Osteoblast (primary cell): ENCODE data around the gene MFSD6. TPM values are rescaled to one million over a fixed set of nuclear protein-coding genes. Genes with fewer than 3 reads are reported as not detected.
A peak's percentile ranks its signal among the peaks of the same experiment; 100 is the strongest.

Experiments
- DNase-seq: peaks from one replicate; pipeline ENCODE4 v3.0.0; 2011; ENCODE audit warnings: low spot score, mixed read lengths; ENCODE audit not compliant: insufficient read length; ENCODE audit errors: missing footprints
- H2AFZ ChIP-seq: 2 replicates; pipeline ENCODE4 v1.6.0; 2011; ENCODE audit warnings: mild to moderate bottlenecking, low read length
- H3K27ac ChIP-seq: 2 replicates; pipeline ENCODE4 v1.5.1; 2011; ENCODE audit warnings: mild to moderate bottlenecking, low read depth, low read length, moderate library complexity
- H3K27me3 ChIP-seq: 2 replicates; pipeline ENCODE4 v1.6.0; 2012; ENCODE audit warnings: mild to moderate bottlenecking, control low read depth, inconsistent platforms, low read length, moderate library complexity; ENCODE audit not compliant: insufficient read depth
- H3K36me3 ChIP-seq: 2 replicates; pipeline ENCODE4 v1.5.1; 2011; ENCODE audit warnings: mild to moderate bottlenecking, low read length, control low read depth, moderate library complexity; ENCODE audit not compliant: insufficient read depth
- H3K4me1 ChIP-seq: 2 replicates; pipeline ENCODE4 v1.5.1; 2011; ENCODE audit warnings: mild to moderate bottlenecking, low read length, control low read depth, moderate library complexity; ENCODE audit not compliant: insufficient read depth
- H3K4me2 ChIP-seq: 2 replicates; pipeline ENCODE4 v1.6.0; 2011; ENCODE audit warnings: mild to moderate bottlenecking, low read length; ENCODE audit not compliant: insufficient read depth
- H3K4me3 ChIP-seq: fragments of 200-600 bp; sonication (generic); 3 replicates; pipeline ENCODE4 v1.5.1; 2012; ENCODE audit warnings: mild to moderate bottlenecking, low read length, inconsistent platforms; ENCODE audit not compliant: insufficient read depth
- H3K79me2 ChIP-seq: 2 replicates; pipeline ENCODE4 v1.6.0; 2012; ENCODE audit warnings: mild to moderate bottlenecking, low read length, control low read depth, inconsistent platforms; ENCODE audit not compliant: insufficient read depth
- H3K9me3 ChIP-seq: 2 replicates; pipeline ENCODE4 v1.5.1; 2011; ENCODE audit warnings: low read depth, low read length, control low read depth
- H4K20me1 ChIP-seq: 2 replicates; pipeline ENCODE4 v1.6.0; 2012; ENCODE audit warnings: mild to moderate bottlenecking, low read length, control low read depth; ENCODE audit not compliant: insufficient read depth
- total RNA-seq: library from RNA; depleted of rRNA; stranded (reverse); fragments of >200 nt; gene quantifications from 2 replicates; pipeline ENCODE4 v1.2.3, GENCODE V29; 2012
- TF ChIP-seq, protein P1 (sequence below): IDR thresholded peaks from 2 replicates; pipeline ENCODE4 v1.5.1; 2011; ENCODE audit warnings: mild to moderate bottlenecking, low read depth, low read length, moderate library complexity; ENCODE audit errors: extremely low read depth

Gene MFSD6
- total RNA-seq, 1 donor = 11.2 TPM

DNA sequence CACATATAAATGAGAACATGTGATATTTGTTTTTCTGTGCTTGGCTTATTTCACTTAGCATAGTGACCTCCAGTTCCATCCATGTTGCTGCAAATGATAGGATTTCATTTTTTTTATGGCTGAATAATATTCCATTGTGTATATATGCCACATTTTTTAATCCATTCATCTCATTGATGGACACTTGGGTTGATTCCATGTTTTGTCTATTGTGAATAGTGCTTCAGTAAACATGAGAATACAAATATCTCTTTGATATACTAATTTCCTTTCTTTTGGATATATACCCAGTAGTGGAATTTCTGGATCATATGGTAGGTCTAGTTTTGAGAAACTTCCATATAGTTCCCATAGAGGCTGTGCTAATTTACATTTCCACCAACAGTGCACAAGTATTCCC is 130.0 kb downstream of the MFSD6 start:
- Histone ChIP-seq H3K4me2 (no peak overlapping the region), H3K36me3 (no peaks in the 10 kb centered on the region), H3K4me1 (peaks cover 10% of the 10 kb centered on the region), H3K79me2 (peaks cover 4% of the 10 kb centered on the region), H4K20me1 (no peaks in the 10 kb centered on the region), H3K27me3 (no peaks in the 10 kb centered on the region), H3K9me3 (peaks cover 5% of the 10 kb centered on the region), H3K27ac (no peak overlapping the region), H2AFZ (no peak overlapping the region), H3K4me3 (no peak overlapping the region)
- no peak for DNase-seq
- TF ChIP-seq, protein P1, sequence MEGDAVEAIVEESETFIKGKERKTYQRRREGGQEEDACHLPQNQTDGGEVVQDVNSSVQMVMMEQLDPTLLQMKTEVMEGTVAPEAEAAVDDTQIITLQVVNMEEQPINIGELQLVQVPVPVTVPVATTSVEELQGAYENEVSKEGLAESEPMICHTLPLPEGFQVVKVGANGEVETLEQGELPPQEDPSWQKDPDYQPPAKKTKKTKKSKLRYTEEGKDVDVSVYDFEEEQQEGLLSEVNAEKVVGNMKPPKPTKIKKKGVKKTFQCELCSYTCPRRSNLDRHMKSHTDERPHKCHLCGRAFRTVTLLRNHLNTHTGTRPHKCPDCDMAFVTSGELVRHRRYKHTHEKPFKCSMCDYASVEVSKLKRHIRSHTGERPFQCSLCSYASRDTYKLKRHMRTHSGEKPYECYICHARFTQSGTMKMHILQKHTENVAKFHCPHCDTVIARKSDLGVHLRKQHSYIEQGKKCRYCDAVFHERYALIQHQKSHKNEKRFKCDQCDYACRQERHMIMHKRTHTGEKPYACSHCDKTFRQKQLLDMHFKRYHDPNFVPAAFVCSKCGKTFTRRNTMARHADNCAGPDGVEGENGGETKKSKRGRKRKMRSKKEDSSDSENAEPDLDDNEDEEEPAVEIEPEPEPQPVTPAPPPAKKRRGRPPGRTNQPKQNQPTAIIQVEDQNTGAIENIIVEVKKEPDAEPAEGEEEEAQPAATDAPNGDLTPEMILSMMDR = no peak

DNA sequence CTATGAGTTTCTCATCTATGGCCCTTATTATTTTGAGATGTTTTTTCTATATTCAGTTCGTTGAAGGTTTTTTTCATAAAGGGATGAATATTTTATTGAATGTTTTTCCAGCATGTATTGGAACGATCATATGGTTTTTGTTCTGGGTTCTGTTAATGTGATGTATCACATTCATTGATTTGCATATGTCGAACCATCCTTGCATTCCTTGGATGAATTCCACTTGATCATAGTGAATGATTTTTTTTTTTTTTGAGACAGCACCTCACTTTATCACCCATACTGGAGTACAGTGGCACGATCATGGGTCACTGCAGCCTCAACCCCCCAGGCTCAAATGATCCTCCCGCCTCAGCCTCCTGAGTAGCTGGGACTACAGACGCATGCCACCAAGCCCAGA is 131.9 kb downstream of the MFSD6 start:
- DNase-seq = no peak
- Histone ChIP-seq H3K4me1 (peaks cover 12% of the 10 kb centered on the region), H3K4me2 (no peak overlapping the region), H3K27ac (no peak overlapping the region), H3K27me3 (no peaks in the 10 kb centered on the region), H2AFZ (no peak overlapping the region), H3K36me3 (no peaks in the 10 kb centered on the region), H4K20me1 (no peaks in the 10 kb centered on the region), H3K4me3 (no peak overlapping the region), H3K9me3 (peaks cover 5% of the 10 kb centered on the region), H3K79me2 (no peaks in the 10 kb centered on the region)
- TF ChIP-seq, protein P1 = no peak

DNA sequence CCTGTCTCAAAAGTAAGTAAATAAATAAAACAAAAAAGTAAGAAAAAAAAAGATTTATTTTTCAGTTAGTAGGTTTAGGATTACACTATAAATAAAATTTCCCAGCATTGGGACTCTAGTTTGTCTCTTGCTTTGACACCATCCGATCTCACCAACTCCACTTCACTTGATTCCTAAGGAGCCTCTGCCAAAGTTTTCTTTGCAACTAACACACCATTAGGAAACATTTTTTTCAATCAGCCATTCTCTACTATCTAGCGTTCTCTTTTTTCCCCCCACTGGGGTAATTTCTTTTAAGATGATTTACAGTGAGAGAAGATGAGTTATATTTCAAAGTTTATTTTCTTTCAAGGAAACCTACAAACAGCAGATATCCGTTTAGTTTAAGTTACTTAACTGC is 136.9 kb downstream of the MFSD6 start:
- H3K4me1 ChIP-seq = peaks cover 24% of the 10 kb centered on the region
- H3K4me3 ChIP-seq = peak overlapping the region; percentile 55
- DNase-seq = no peak
- H4K20me1 ChIP-seq = no peaks in the 10 kb centered on the region
- peak overlapping the region; percentile 72 for H2AFZ ChIP-seq
- no peaks in the 10 kb centered on the region for H3K36me3 ChIP-seq
- no peaks in the 10 kb centered on the region for H3K79me2 ChIP-seq
- peak overlapping the region; percentile 78 for H3K4me2 ChIP-seq
- TF ChIP-seq, protein P1 = no peak
- H3K27ac ChIP-seq = peak overlapping the region; percentile 87
- no peaks in the 10 kb centered on the region for H3K27me3 ChIP-seq
- peaks cover 5% of the 10 kb centered on the region for H3K9me3 ChIP-seq

DNA sequence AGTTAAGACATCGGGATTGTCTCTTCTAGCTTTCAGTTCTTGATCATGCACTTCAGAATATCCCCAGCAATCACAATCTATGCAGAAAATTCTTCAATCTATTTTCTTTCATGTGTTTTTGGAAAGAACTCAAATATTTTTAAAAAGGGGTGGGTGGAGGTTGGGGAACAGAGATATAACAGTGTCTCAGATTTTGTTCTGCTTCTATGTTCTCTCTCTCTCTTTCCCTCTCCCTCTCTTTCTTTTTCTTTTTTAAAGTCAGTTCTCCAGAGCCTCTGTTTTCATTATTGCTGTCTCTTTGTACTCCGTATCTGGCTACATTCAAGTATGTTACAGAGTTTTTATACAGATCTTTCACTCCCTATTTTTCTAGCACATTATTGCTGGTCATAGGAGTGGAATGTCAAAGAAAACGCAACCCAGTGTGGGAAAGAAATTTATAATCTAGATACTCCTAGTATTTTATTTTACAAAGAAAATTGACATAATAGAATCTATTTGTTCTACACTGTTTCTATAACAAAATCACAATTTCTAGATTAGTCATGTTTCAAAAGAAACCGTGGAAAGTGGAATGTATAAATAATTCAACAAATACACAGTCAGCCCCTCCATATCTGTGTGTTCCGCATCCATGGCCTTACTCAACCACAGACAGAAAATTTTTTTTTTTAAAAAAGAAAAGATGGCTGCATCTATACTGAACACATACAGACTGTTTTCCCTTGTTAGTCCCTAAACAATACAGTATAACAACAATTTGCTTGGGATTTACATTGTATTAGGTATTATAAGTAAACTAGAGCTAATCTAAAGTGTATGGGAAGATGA is 137.6 kb downstream of the MFSD6 start:
- H3K36me3 ChIP-seq = no peaks in the 10 kb centered on the region
- H3K4me1 ChIP-seq = peaks cover 24% of the 10 kb centered on the region
- TF ChIP-seq, protein P1 = no peak
- DNase-seq = no peak
- no peaks in the 10 kb centered on the region for H4K20me1 ChIP-seq
- peak overlapping the region; percentile 87 for H3K27ac ChIP-seq
- H3K79me2 ChIP-seq = no peaks in the 10 kb centered on the region
- no peaks in the 10 kb centered on the region for H3K9me3 ChIP-seq
- H3K4me2 ChIP-seq = peak overlapping the region; percentile 78
- H3K27me3 ChIP-seq = no peaks in the 10 kb centered on the region
- H3K4me3 ChIP-seq = peak overlapping the region; percentile 55
- H2AFZ ChIP-seq = peak overlapping the region; percentile 72
